ENCODE results near the gene GNB1. TPM values are rescaled to one million over a fixed set of nuclear protein-coding genes. Genes with fewer than 3 reads are reported as not detected.

Gene GNB1
- total and polyA plus RNA-seq, 9 of the 15 experiments (the other 6 are each of a cell fraction or from before 2014, with no cell fraction given): 34.3 to 388 (median 114) TPM

DNA sequence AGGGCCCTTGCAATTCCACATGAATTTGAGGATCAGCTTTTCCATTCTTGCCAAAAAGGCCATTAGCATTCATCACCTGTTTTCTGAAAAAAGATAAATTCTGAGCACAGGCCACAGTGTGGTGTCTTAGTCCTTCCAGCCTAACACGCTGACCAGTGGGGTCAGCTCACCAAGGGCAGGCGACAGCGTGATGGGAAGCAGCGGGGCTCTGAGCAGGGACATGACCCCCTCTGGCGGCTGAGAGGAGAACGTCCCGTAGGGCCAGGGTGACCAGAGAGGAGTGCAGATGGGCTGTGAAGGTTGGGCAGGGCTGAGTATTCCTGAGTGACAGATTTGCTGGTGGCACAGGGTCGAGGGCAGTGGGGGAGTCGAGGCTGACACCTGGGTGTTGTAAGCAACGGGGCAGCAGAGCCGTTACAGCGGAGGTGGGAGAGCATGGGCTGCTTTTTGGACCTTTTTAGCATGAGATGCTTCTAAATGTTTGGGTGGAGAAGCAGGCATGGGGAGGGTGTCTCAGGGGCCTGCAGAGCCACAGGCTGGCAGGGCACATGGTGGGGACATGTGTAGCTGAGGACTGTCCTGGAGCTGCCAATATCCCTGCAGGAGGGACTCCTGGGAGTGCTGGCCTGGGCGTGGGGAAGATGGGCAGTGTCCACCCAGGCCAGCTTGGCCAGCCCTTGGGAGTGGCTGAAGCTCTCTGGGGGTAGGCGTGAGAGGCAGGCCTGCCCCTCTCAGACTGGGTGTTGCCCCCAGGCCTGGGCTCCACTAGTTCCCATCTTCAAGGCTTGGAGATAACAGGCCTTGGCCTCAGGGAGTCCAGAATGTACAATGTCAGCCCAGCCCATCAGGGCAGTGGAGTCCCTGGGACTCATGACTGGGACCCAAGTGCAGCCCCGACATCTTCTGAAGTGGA is 15.6 kb upstream of the GNB1 start (continued):
- TF ChIP-seq, protein P1, sequence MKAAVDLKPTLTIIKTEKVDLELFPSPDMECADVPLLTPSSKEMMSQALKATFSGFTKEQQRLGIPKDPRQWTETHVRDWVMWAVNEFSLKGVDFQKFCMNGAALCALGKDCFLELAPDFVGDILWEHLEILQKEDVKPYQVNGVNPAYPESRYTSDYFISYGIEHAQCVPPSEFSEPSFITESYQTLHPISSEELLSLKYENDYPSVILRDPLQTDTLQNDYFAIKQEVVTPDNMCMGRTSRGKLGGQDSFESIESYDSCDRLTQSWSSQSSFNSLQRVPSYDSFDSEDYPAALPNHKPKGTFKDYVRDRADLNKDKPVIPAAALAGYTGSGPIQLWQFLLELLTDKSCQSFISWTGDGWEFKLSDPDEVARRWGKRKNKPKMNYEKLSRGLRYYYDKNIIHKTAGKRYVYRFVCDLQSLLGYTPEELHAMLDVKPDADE (conservative IDR thresholded peaks at IDR 0.05; ENCODE audit: control insufficient read depth, low read depth, low read length): no peak
- TF ChIP-seq SAFB (IDR thresholded peaks at IDR 0.05; ENCODE audit: borderline replicate concordance, low read depth, low read length): no peak
- no peak for TF ChIP-seq TAF15 (IDR thresholded peaks at IDR 0.05; ENCODE audit: low read depth, low read length)
- no peak for TF ChIP-seq CBFB (CRISPR knock-in tag; IDR thresholded peaks at IDR 0.05)
- TF ChIP-seq, protein P2, sequence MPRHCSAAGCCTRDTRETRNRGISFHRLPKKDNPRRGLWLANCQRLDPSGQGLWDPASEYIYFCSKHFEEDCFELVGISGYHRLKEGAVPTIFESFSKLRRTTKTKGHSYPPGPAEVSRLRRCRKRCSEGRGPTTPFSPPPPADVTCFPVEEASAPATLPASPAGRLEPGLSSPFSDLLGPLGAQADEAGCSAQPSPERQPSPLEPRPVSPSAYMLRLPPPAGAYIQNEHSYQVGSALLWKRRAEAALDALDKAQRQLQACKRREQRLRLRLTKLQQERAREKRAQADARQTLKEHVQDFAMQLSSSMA (CRISPR knock-in tag; IDR thresholded peaks at IDR 0.05): no peak
- TF ChIP-seq CTCF (IDR thresholded peaks at IDR 0.05 in 2 of 3, conservative IDR thresholded peaks at IDR 0.05 in 1 of 3; ENCODE audit: insufficient read depth in 2 of 3, low read depth in 1 of 3, low read length in 3 of 3): peak; percentile 98 to 100 (median 99)
- no peak for TF ChIP-seq LCOR (CRISPR knock-in tag; IDR thresholded peaks at IDR 0.05)
- no peak for TF ChIP-seq KAT7 (CRISPR knock-in tag; IDR thresholded peaks at IDR 0.05; ENCODE audit: borderline replicate concordance)
- no peak for TF ChIP-seq CBX1 (IDR thresholded peaks at IDR 0.05; ENCODE audit: low read depth)
- TF ChIP-seq MXD1 (CRISPR knock-in tag; IDR thresholded peaks at IDR 0.05; ENCODE audit: borderline replicate concordance, poor library complexity, severe bottlenecking): no peak
- no peak for TF ChIP-seq MTF1 (CRISPR knock-in tag; IDR thresholded peaks at IDR 0.05; ENCODE audit: borderline replicate concordance)
- TF ChIP-seq PATZ1 (CRISPR knock-in tag; IDR thresholded peaks at IDR 0.05; ENCODE audit: borderline replicate concordance): no peak
- no peak for TF ChIP-seq FOSL1 (tag; conservative IDR thresholded peaks at IDR 0.05)
- no peak for TF ChIP-seq ZNF695 (CRISPR knock-in tag; IDR thresholded peaks at IDR 0.05)
- TF ChIP-seq, protein P3, sequence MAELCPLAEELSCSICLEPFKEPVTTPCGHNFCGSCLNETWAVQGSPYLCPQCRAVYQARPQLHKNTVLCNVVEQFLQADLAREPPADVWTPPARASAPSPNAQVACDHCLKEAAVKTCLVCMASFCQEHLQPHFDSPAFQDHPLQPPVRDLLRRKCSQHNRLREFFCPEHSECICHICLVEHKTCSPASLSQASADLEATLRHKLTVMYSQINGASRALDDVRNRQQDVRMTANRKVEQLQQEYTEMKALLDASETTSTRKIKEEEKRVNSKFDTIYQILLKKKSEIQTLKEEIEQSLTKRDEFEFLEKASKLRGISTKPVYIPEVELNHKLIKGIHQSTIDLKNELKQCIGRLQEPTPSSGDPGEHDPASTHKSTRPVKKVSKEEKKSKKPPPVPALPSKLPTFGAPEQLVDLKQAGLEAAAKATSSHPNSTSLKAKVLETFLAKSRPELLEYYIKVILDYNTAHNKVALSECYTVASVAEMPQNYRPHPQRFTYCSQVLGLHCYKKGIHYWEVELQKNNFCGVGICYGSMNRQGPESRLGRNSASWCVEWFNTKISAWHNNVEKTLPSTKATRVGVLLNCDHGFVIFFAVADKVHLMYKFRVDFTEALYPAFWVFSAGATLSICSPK (IDR thresholded peaks at IDR 0.05; ENCODE audit: borderline replicate concordance): no peak
- no peak for TF ChIP-seq POLR3A (IDR thresholded peaks at IDR 0.05; ENCODE audit: borderline replicate concordance, extremely low read depth, insufficient read depth, insufficient read length)
- TF ChIP-seq ZNF431 (CRISPR knock-in tag; IDR thresholded peaks at IDR 0.05): no peak
- TF ChIP-seq CCAR2 (IDR thresholded peaks at IDR 0.05; ENCODE audit: low read depth, low read length): no peak
